Psoas muscle (tissue), 8 donors: ENCODE data around the gene CACNG5. TPM values are rescaled to one million over a fixed set of nuclear protein-coding genes. Genes with fewer than 3 reads are reported as not detected.

Experiments used
- ATAC-seq, 4 donors: fragments of 200-7000 bp; cut with Tn5 transposase; one replicate each; pipeline ENCODE4 v1.9.1; 2020; ENCODE audit warnings: moderate library complexity in 3 of 4, mild to moderate bottlenecking in 2 of 4
- DNase-seq, 2 donors: peaks; one replicate each; pipeline ENCODE4 v3.0.0-alpha.2; 2020
- H3K27ac ChIP-seq: fragments of 200-600 bp; one replicate; pipeline ENCODE4 v1.8.0; 2022
- H3K27me3 ChIP-seq, 3 donors: fragments of 200-600 bp in 1 of 3; one replicate each; pipeline versions ENCODE4 v1.6.1 to v1.8.0; 2013 to 2022; ENCODE audit warnings: low read length in 2 of 3, mild to moderate bottlenecking in 2 of 3, moderate library complexity in 1 of 3; ENCODE audit not compliant: insufficient read depth in 3 of 3
- H3K36me3 ChIP-seq, 2 donors: fragments of 200-600 bp in 1 of 2; one replicate each; pipeline versions ENCODE4 v1.6.1 to v1.8.0; 2013 to 2022; ENCODE audit warnings: low read depth in 1 of 2, mild to moderate bottlenecking in 1 of 2, moderate library complexity in 1 of 2; ENCODE audit not compliant: insufficient read depth in 1 of 2
- H3K4me1 ChIP-seq: fragments of 200-600 bp; one replicate; pipeline ENCODE4 v1.8.0; 2022
- H3K4me3 ChIP-seq: fragments of 200-600 bp; one replicate; pipeline ENCODE4 v1.8.0; 2022; ENCODE audit warnings: mild to moderate bottlenecking
- H3K9me3 ChIP-seq: fragments of 200-600 bp; one replicate; pipeline ENCODE4 v1.8.0; 2022
- WGBS, 3 donors: extraction: QIAGEN DNeasy Blood & Tissue Kit; methylation state at CpG; one replicate each; pipeline versions ENCODE4 v1.1.6 to v1.1.7; 2013; 5-methylcytosine and 5-hydroxymethylcytosine counted together
- intact Hi-C, 2 donors: fragments of 100-400 bp; cut with DNase I; formaldehyde crosslinking; loops; one replicate each; pipeline versions ENCODE4 v1.11.0 to v1.14.2; 2022
- polyA plus RNA-seq, 3 donors: library from polyadenylated mRNA; stranded (reverse); fragments of 200-250 nt; gene quantifications; one replicate each; pipeline ENCODE4 v1.2.3, GENCODE V29; 2013
- total RNA-seq, 4 donors: library from RNA; stranded (reverse); fragmentation: NEBNext Ultra II Directional in 2 of 4; extraction: Animal tissue kit (Norgen Biotek cat#: 25700) in 2 of 4; gene quantifications; one replicate each; pipeline versions ENCODE4 v1.2.1 to v1.2.4, GENCODE V29; 2021 to 2023
- TF ChIP-seq, protein P1 (sequence below): fragments of 200-600 bp; IDR thresholded peaks from one replicate; pipeline ENCODE4 v1.8.0; 2022; ENCODE audit warnings: antibody characterized with exemption
- donor health status: healthy with polysubstance abuse.
- donor health status: DM: no; HTN: no; CAD: no; lungs with moderate emphysema.
- donor health status: Bipolar disorder and iron deficiency.
- donor health status: healthy.
- donor health status: DM: yes; HTN: yes; CAD: no.
- donor health status: DM: no; HTN: no; CAD: no.
- donor health status: DM: no; HTN: no; CAD: no.
- donor health status: DM: yes; HTN: yes; CAD: no.

The CACNG5 gene
- total and polyA plus RNA-seq, 7 donors = not detected

GRCh38 chr17:66814570-66814969 is 20.3 kb upstream of the CACNG5 start:
- DNase-seq = no peak
- H3K27ac ChIP-seq = no peak overlapping the region
- no peak overlapping the region for H3K4me3 ChIP-seq
- 41 to 49% (median 44%) methylated on average over 4 to 5 of the region's 5 CpGs for WGBS, 3 donors
- ATAC-seq = no peak
- no peaks in the 10 kb centered on the region for H3K4me1 ChIP-seq
- peaks cover 0 to 6% (median 2%) of the 10 kb centered on the region in 3 donors for H3K27me3 ChIP-seq
- intact Hi-C loops = no loop called here
- TF ChIP-seq, protein P1, sequence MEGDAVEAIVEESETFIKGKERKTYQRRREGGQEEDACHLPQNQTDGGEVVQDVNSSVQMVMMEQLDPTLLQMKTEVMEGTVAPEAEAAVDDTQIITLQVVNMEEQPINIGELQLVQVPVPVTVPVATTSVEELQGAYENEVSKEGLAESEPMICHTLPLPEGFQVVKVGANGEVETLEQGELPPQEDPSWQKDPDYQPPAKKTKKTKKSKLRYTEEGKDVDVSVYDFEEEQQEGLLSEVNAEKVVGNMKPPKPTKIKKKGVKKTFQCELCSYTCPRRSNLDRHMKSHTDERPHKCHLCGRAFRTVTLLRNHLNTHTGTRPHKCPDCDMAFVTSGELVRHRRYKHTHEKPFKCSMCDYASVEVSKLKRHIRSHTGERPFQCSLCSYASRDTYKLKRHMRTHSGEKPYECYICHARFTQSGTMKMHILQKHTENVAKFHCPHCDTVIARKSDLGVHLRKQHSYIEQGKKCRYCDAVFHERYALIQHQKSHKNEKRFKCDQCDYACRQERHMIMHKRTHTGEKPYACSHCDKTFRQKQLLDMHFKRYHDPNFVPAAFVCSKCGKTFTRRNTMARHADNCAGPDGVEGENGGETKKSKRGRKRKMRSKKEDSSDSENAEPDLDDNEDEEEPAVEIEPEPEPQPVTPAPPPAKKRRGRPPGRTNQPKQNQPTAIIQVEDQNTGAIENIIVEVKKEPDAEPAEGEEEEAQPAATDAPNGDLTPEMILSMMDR = no peak
- H3K9me3 ChIP-seq = no peaks in the 10 kb centered on the region
- H3K36me3 ChIP-seq = no peaks in the 10 kb centered on the region

GRCh38 chr17:66817750-66818149 is 17.2 kb upstream of the CACNG5 start:
- TF ChIP-seq, protein P1 = no peak
- H3K4me3 ChIP-seq = no peak overlapping the region
- no peaks in the 10 kb centered on the region for H3K36me3 ChIP-seq
- intact Hi-C loops = no loop called here
- no peaks in the 10 kb centered on the region for H3K9me3 ChIP-seq
- no peaks in the 10 kb centered on the region for H3K4me1 ChIP-seq
- DNase-seq (no peak), ATAC-seq (no peak)
- WGBS, 3 donors = 93 to 95% (median 93%) methylated on average over 1 of the region's 1 CpG
- H3K27me3 ChIP-seq = peaks cover 0 to 6% (median 2%) of the 10 kb centered on the region in 3 donors
- no peak overlapping the region for H3K27ac ChIP-seq

DNA sequence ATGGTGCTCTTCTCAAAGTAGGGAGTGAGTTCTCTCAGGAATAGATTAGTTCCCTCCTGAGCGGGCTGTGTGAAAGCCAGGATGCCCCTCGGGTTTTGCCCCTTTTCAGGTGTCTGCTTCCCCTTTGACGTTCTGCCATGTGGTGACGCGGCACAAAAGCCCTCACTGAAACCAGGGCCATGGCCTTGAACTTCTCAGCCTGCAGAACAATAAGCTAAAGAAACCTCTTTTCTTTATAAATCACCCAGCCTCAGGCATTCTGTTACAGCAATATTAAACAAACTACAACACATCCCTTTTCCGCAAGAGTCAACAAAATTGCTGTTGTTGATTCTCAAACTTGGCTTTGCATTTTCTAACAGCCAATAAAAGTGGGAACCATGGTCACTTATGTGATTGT is 15.5 kb upstream of the CACNG5 start:
- peaks cover 0 to 8% (median 2%) of the 10 kb centered on the region in 3 donors for H3K27me3 ChIP-seq
- TF ChIP-seq, protein P1 = no peak
- intact Hi-C loops = no loop called here
- H3K27ac ChIP-seq = no peak overlapping the region
- WGBS, 3 donors = 72 to 75% (median 73%) methylated on average over 6 of the region's 6 CpGs
- no peaks in the 10 kb centered on the region for H3K9me3 ChIP-seq
- no peak for ATAC-seq
- no peaks in the 10 kb centered on the region for H3K36me3 ChIP-seq
- no peak for DNase-seq
- no peaks in the 10 kb centered on the region for H3K4me1 ChIP-seq
- H3K4me3 ChIP-seq = no peak overlapping the region

- WGBS, 3 donors = 73 to 78% (median 77%) methylated on average over 8 of the region's 8 CpGs
- H3K36me3 ChIP-seq = no peaks in the 10 kb centered on the region
- no peaks in the 10 kb centered on the region for H3K9me3 ChIP-seq
- TF ChIP-seq, protein P1 = no peak
- no peak overlapping the region for H3K27ac ChIP-seq
- ATAC-seq = no peak
- H3K4me3 ChIP-seq = no peak overlapping the region
- intact Hi-C loops = loop anchor here in 1 of 2 donors (10.0 kb wide), 1 partner anchor 87 kb away; no protein-coding TSS in a partner anchor
- H3K4me1 ChIP-seq = no peaks in the 10 kb centered on the region
- H3K27me3 ChIP-seq = peaks cover 0 to 10% (median 3%) of the 10 kb centered on the region in 3 donors
- DNase-seq = no peak
These were observed 12.9 kb upstream of the CACNG5 start for GRCh38 chr17:66822009-66822408.

DNA sequence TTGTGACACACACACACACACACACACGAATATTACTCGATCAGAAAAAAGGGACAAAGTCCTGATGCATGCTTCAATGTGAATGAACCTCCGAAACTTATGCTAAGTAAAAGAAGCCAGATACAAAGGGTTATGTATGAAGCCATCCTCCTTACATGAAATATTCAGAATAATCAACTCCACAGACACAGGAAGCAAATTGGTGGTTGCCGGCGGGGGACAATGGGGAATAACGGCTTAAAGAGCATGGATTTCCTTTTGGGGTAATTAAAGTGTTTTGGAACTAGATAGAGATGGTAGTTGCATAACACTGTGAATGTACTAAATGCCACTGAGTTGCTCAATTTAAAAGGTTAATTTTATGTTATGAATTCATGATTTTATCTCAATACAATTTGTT is 8.1 kb upstream of the CACNG5 start:
- TF ChIP-seq, protein P1 = no peak
- DNase-seq = no peak
- Histone ChIP-seq H3K27me3 (peaks cover 0 to 12% (median 3%) of the 10 kb centered on the region in 3 donors), H3K4me3 (no peak overlapping the region), H3K9me3 (no peaks in the 10 kb centered on the region), H3K27ac (no peak overlapping the region), H3K4me1 (no peaks in the 10 kb centered on the region), H3K36me3 (no peaks in the 10 kb centered on the region)
- intact Hi-C loops = loop anchor here in 1 of 2 donors (10.0 kb wide), 1 partner anchor 92 kb away; no protein-coding TSS in a partner anchor
- ATAC-seq = no peak
- 70 to 81% (median 73%) methylated on average over 6 of the region's 6 CpGs for WGBS, 3 donors
